Mesendoderm (in vitro differentiated cells): ENCODE results near the gene CCND1.

Source experiments
- DNase-seq: peaks from one replicate; pipeline ENCODE4 v3.0.0; 2013
- H2AK5ac ChIP-seq: 2 replicates; pipeline ENCODE4 v1.6.1; 2013; ENCODE audit warnings: low read length, inconsistent platforms
- H2BK120ac ChIP-seq: 2 replicates; pipeline ENCODE4 v1.6.1; 2013; ENCODE audit warnings: low read depth, mild to moderate bottlenecking, low read length, moderate library complexity, mixed read lengths
- H2BK15ac ChIP-seq: replicated peaks from 2 replicates; pipeline ENCODE4 v1.6.1; 2013; ENCODE audit warnings: low read depth, mild to moderate bottlenecking, moderate library complexity
- H2BK5ac ChIP-seq: 2 replicates; pipeline ENCODE4 v1.6.1; 2013; ENCODE audit warnings: low read length, inconsistent platforms
- H3K18ac ChIP-seq: 2 replicates; pipeline ENCODE4 v1.6.1; 2013; ENCODE audit warnings: mild to moderate bottlenecking, low read length, mixed read lengths
- H3K23ac ChIP-seq: one replicate; pipeline ENCODE4 v1.6.1; 2013; ENCODE audit warnings: low read length
- H3K27ac ChIP-seq: 2 replicates; pipeline ENCODE4 v1.5.1; 2013; ENCODE audit warnings: low read depth, mild to moderate bottlenecking, inconsistent platforms, low read length, moderate library complexity
- H3K27me3 ChIP-seq: 2 replicates; pipeline ENCODE4 v1.6.1; 2013; ENCODE audit warnings: low read length, control low read depth, mild to moderate bottlenecking, inconsistent platforms; ENCODE audit not compliant: insufficient read depth, poor library complexity
- H3K36me3 ChIP-seq: 2 replicates; pipeline ENCODE4 v1.6.1; 2013; ENCODE audit warnings: low read length, inconsistent platforms; ENCODE audit not compliant: control insufficient read depth, insufficient read depth
- H3K4ac ChIP-seq: one replicate; pipeline ENCODE4 v1.6.1; 2013; ENCODE audit warnings: low read depth, mild to moderate bottlenecking, low read length, moderate library complexity
- H3K4me1 ChIP-seq: 2 replicates; pipeline ENCODE4 v1.6.1; 2013; ENCODE audit warnings: low read depth, low read length, inconsistent platforms; ENCODE audit not compliant: control insufficient read depth
- H3K4me2 ChIP-seq: 2 replicates; pipeline ENCODE4 v1.6.1; 2013; ENCODE audit warnings: low read length
- H3K4me3 ChIP-seq: 2 replicates; pipeline ENCODE4 v1.5.1; 2013; ENCODE audit warnings: mild to moderate bottlenecking, low read length
- H3K56ac ChIP-seq: one replicate; pipeline ENCODE4 v1.6.1; 2013; ENCODE audit warnings: low read length
- H3K79me1 ChIP-seq: 2 replicates; pipeline ENCODE4 v1.6.1; 2013; ENCODE audit warnings: low read length, inconsistent platforms
- H3K79me2 ChIP-seq: 2 replicates; pipeline ENCODE4 v1.6.1; 2013; ENCODE audit warnings: mild to moderate bottlenecking, low read length; ENCODE audit not compliant: control insufficient read depth, insufficient read depth
- H3K9ac ChIP-seq: 2 replicates; pipeline ENCODE4 v1.6.1; 2013; ENCODE audit warnings: low read length, inconsistent platforms
- H4K5ac ChIP-seq: one replicate; pipeline ENCODE4 v1.6.1; 2013; ENCODE audit warnings: low read length
- H4K8ac ChIP-seq: one replicate; pipeline ENCODE4 v1.6.1; 2013; ENCODE audit warnings: low read depth, mild to moderate bottlenecking, control low read depth, low read length, moderate library complexity
- WGBS: extraction: QIAGEN DNeasy Blood & Tissue Kit; methylation state at CpG from one replicate; pipeline ENCODE4 v1.1.7; 2013; ENCODE audit warnings: low lambda C conversion rate, missing lambda C conversion rate; ENCODE audit not compliant: insufficient coverage; ENCODE audit errors: extremely low coverage; 5-methylcytosine and 5-hydroxymethylcytosine counted together

The CCND1 gene

DNA sequence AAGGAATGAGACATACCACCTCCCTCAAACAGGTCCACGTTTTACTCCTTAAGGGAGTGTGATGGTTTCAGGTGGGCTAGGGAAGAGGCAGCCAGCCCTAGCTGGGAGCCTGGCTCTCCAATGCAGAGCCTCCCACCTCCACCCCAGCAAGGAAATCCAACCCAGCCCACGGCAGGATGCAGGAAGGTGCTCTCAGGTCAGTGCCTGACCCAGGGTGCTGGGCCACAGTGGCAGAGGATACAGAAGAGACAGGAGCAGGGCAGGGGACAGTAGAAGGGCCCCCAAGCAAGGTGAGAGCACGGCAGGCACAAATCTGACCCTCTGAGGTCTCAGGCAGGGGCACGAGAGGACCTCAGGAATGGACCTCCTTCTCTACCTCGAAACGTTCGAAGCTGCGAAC, 26.9 kb upstream of the CCND1 start:
- no peak overlapping the region for H3K23ac ChIP-seq
- no peak overlapping the region for H2BK15ac ChIP-seq

DNA sequence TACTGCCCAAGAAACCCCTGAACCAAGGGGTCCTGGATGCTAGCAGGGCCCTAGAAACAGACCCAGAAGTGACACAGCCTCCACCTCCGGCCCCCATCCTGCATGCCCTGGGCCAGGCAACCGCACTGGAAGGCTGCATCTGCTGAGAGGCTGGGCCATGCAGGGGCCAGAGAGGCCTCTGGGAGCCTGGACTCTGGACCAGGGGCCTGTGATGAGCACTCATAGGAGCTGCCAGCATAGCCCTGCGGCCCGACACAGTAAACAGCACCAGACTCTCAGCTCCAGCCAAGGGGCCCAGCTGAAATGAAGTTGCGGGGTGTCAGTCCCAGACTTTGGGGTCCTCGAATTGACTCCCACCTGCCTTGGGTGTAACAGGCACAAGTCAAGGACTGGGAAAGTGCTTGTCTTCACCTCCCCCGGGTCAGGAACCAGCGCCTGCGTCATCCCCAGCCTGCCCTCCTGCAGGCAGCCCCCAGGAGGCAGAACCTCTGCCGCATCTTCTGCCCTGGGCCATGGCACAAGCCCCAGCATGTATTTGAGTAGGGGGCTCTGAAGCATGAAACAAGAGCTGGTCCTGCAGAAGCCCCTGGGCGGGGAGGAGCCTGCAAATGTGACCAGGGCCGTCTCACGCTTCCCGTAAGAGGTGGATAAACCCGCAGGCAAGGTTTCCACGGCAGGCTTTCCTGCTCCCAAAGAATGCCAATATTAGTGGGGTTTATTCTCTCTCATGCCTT, 25.2 kb upstream of the CCND1 start:
- DNase-seq: no peak
- H3K56ac ChIP-seq: no peak overlapping the region
- H3K4ac ChIP-seq: no peak overlapping the region
- H3K4me2 ChIP-seq: no peak overlapping the region
- no peaks in the 10 kb centered on the region for H3K27me3 ChIP-seq
- H3K9ac ChIP-seq: no peak overlapping the region
- H2BK120ac ChIP-seq: no peak overlapping the region
- H4K8ac ChIP-seq: no peak overlapping the region
- no peaks in the 10 kb centered on the region for H3K79me1 ChIP-seq
- no peak overlapping the region for H4K5ac ChIP-seq
- no peak overlapping the region for H3K27ac ChIP-seq
- H3K79me2 ChIP-seq: no peaks in the 10 kb centered on the region
- no CpG with 5 or more reads among the region's 16 CpGs for WGBS
- no peak overlapping the region for H3K4me3 ChIP-seq
- H2AK5ac ChIP-seq: no peak overlapping the region
- H2BK15ac ChIP-seq: no peak overlapping the region
- H3K4me1 ChIP-seq: no peaks in the 10 kb centered on the region
- no peak overlapping the region for H3K23ac ChIP-seq
- no peaks in the 10 kb centered on the region for H3K36me3 ChIP-seq
- no peak overlapping the region for H2BK5ac ChIP-seq
- no peak overlapping the region for H3K18ac ChIP-seq

More for the DNA sequence above, 26.9 kb upstream of the CCND1 start:
- Histone ChIP-seq H3K79me1 (no peaks in the 10 kb centered on the region), H3K4ac (no peak overlapping the region), H3K4me2 (no peak overlapping the region), H4K5ac (no peak overlapping the region), H3K79me2 (no peaks in the 10 kb centered on the region), H3K18ac (no peak overlapping the region), H2AK5ac (no peak overlapping the region), H3K9ac (no peak overlapping the region), H2BK120ac (no peak overlapping the region), H3K27ac (no peak overlapping the region), H2BK5ac (no peak overlapping the region), H3K27me3 (no peaks in the 10 kb centered on the region), H3K4me1 (no peaks in the 10 kb centered on the region), H3K56ac (no peak overlapping the region), H3K4me3 (no peak overlapping the region), H4K8ac (no peak overlapping the region), H3K36me3 (no peaks in the 10 kb centered on the region)
- WGBS: no CpG with 5 or more reads among the region's 8 CpGs
- no peak for DNase-seq

DNA sequence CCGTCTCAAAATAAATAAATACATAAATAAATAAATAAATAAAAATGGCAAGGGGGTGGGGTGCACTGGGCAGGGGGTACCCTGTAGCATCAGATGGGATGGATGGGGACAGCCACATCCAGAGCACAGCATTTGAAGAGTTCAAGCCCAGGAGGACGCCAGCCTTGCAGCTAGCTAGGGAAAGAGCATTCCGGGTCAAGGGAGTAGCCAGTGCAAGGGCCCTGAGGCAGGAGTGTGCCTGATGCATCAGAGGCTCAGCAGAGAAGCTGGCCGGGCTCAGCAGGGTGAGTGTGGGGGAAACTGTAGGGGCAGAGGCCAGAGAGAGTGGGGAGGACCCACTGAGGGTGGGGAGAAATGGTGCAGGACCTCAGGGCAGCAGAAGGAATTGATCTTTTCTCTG, 23.7 kb upstream of the CCND1 start:
- DNase-seq: no peak
- Histone ChIP-seq H4K8ac (no peak overlapping the region), H3K27ac (no peak overlapping the region), H3K23ac (no peak overlapping the region), H3K56ac (no peak overlapping the region), H3K4me2 (no peak overlapping the region), H3K18ac (no peak overlapping the region), H4K5ac (no peak overlapping the region), H2BK15ac (no peak overlapping the region), H2AK5ac (no peak overlapping the region), H3K4ac (no peak overlapping the region), H2BK120ac (no peak overlapping the region), H3K4me3 (no peak overlapping the region), H3K9ac (no peak overlapping the region), H3K27me3 (no peaks in the 10 kb centered on the region), H3K36me3 (no peaks in the 10 kb centered on the region), H3K79me1 (no peaks in the 10 kb centered on the region), H3K79me2 (no peaks in the 10 kb centered on the region), H2BK5ac (no peak overlapping the region), H3K4me1 (no peaks in the 10 kb centered on the region)
- no CpG with 5 or more reads among the region's 4 CpGs for WGBS

DNA sequence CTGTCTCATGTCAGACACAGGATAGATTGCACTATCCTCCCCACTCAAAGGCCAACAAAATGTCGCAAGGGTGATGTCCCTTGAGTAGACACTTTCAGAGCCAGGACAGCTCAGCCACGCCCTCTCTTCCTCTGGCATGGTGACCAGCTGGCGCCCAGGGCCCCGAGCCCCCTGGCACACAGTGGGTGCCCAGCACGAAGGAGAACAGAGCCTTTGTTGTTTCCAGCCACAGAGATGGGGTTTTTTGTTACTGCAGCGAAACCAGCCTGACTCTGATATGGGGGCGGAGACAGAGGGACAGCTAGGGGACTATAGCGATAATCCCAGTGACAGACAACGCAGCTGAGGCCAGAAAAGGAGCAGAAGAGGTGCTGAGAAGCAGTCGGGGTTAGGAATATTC, 23.3 kb upstream of the CCND1 start:
- Histone ChIP-seq H3K18ac (no peak overlapping the region), H3K56ac (no peak overlapping the region), H3K4me3 (no peak overlapping the region), H3K4me2 (no peak overlapping the region), H4K5ac (no peak overlapping the region), H3K23ac (no peak overlapping the region), H2BK15ac (no peak overlapping the region), H2BK120ac (no peak overlapping the region), H3K27me3 (no peaks in the 10 kb centered on the region), H3K36me3 (no peaks in the 10 kb centered on the region), H4K8ac (no peak overlapping the region), H2AK5ac (no peak overlapping the region), H3K4ac (no peak overlapping the region), H3K4me1 (no peaks in the 10 kb centered on the region), H3K27ac (no peak overlapping the region), H3K9ac (no peak overlapping the region), H3K79me2 (no peaks in the 10 kb centered on the region), H2BK5ac (no peak overlapping the region), H3K79me1 (no peaks in the 10 kb centered on the region)
- WGBS: no CpG with 5 or more reads among the region's 10 CpGs
- no peak for DNase-seq

DNA sequence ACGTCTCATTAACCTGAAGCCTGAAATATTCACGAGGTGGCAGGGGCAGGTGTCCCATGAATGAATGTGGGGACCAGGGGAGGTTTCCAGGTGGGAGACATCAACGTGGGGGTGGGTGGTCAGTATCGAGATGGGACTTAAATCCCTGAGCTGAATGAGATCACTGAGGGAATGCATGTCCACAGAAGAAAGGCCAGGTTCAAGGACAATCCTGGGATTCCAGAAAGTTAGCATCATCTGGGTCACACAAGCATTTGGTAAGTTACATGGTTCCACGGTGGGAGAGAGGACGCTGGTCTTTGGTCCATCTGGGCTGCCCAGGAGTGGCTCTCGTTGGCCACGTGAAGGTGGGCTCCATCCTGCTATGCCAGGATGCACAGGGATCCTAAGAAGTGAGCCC, 22.7 kb upstream of the CCND1 start:
- Histone ChIP-seq H3K4ac (no peak overlapping the region), H3K4me2 (no peak overlapping the region), H2AK5ac (no peak overlapping the region), H3K27me3 (no peaks in the 10 kb centered on the region), H3K79me2 (no peaks in the 10 kb centered on the region), H3K36me3 (no peaks in the 10 kb centered on the region), H2BK120ac (no peak overlapping the region), H3K56ac (no peak overlapping the region), H3K79me1 (no peaks in the 10 kb centered on the region), H3K23ac (no peak overlapping the region), H4K5ac (no peak overlapping the region), H2BK5ac (no peak overlapping the region), H3K4me3 (no peak overlapping the region), H3K18ac (no peak overlapping the region), H3K4me1 (no peaks in the 10 kb centered on the region), H3K27ac (no peak overlapping the region), H2BK15ac (no peak overlapping the region), H4K8ac (no peak overlapping the region), H3K9ac (no peak overlapping the region)
- no CpG with 5 or more reads among the region's 8 CpGs for WGBS
- no peak for DNase-seq

DNA sequence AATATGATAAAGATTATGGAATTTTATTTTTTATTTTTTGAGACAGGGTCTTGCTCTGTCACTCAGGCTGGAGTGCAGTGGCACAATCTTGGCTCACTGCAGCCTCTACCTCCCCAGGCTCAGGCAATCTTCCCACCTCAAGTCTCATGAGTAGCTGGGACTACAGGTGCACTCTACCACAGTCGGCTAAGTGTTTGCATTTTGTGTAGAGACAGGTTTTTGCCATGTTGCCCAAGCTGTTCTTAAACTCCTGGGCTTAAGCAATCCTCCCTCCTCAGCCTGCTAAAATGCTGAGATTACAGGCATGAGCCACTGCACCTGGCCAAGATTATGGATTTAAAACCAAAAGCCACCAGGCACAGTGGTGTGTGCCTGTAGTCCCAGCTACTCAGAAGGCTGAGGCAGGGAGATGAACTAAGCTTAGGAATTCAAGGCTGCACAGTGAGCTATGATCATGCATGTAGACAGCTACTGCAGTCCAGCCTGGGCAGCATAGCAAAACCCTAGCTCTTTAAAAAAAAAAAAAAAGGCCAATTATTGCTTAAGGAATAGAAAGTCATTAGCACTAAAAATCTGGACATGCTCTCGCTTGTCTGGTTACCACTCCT, 20.2 kb upstream of the CCND1 start:
- Histone ChIP-seq H3K27ac (no peak overlapping the region), H3K79me2 (no peaks in the 10 kb centered on the region), H3K9ac (no peak overlapping the region), H3K79me1 (no peaks in the 10 kb centered on the region), H2AK5ac (no peak overlapping the region), H4K8ac (no peak overlapping the region), H3K4me2 (no peak overlapping the region), H3K4me1 (no peaks in the 10 kb centered on the region), H2BK5ac (no peak overlapping the region), H3K4me3 (no peak overlapping the region), H3K36me3 (no peaks in the 10 kb centered on the region), H4K5ac (no peak overlapping the region), H3K23ac (no peak overlapping the region), H3K27me3 (no peaks in the 10 kb centered on the region), H2BK15ac (no peak overlapping the region), H3K4ac (no peak overlapping the region), H3K18ac (no peak overlapping the region), H2BK120ac (no peak overlapping the region), H3K56ac (no peak overlapping the region)
- no CpG with 5 or more reads among the region's 2 CpGs for WGBS
- DNase-seq: no peak
